ENCODE measurements around the gene COLEC12. TPM values are rescaled to one million over a fixed set of nuclear protein-coding genes. Genes with fewer than 3 reads are reported as not detected.

The COLEC12 gene
- total and polyA plus RNA-seq, 8 donors = 0.35 to 5.5 (median 1.3) TPM

GRCh38 chr18:445055-445454, 55.4 kb downstream of the COLEC12 start:
- ATAC-seq (no peak), DNase-seq (no peak), FAIRE-seq (no peak)
- intact Hi-C loops (cut with DNase I) = no loop called here
- H3K27ac ChIP-seq = no peak overlapping the region
- peaks cover 6 to 16% (median 9%) of the 10 kb centered on the region in 3 donors for H3K4me1 ChIP-seq
- H3K36me3 ChIP-seq = no peaks in the 10 kb centered on the region
- H3K4me3 ChIP-seq = no peak overlapping the region
- no peaks in the 10 kb centered on the region for H3K9me3 ChIP-seq
- H3K27me3 ChIP-seq = no peaks in the 10 kb centered on the region
- 72 to 93% methylated on average over 3 of the region's 3 CpGs for WGBS, 2 donors
- TF ChIP-seq CTCF (IDR thresholded peaks at IDR 0.05) = no peak

- no peaks in the 10 kb centered on the region for H3K4me1 ChIP-seq
- no peak for FAIRE-seq
- WGBS, 2 donors = 68 to 69% methylated on average over 2 of the region's 2 CpGs
- H3K27me3 ChIP-seq = no peaks in the 10 kb centered on the region
- no peaks in the 10 kb centered on the region for H3K9me3 ChIP-seq
- H3K27ac ChIP-seq = no peak overlapping the region
- TF ChIP-seq CTCF (IDR thresholded peaks at IDR 0.05) = no peak
- no peak overlapping the region for H3K4me3 ChIP-seq
- intact Hi-C loops (cut with DNase I) = no loop called here
- no peak for ATAC-seq
- DNase-seq = no peak
- no peaks in the 10 kb centered on the region for H3K36me3 ChIP-seq
These were observed 61.9 kb downstream of the COLEC12 start for GRCh38 chr18:438571-438970.

- H3K27me3 ChIP-seq = no peaks in the 10 kb centered on the region
- H3K4me3 ChIP-seq = no peak overlapping the region
- no peak for TF ChIP-seq CTCF (IDR thresholded peaks at IDR 0.05)
- intact Hi-C loops (cut with DNase I) = no loop called here
- H3K36me3 ChIP-seq = no peaks in the 10 kb centered on the region
- H3K4me1 ChIP-seq = no peaks in the 10 kb centered on the region
- no peak overlapping the region for H3K27ac ChIP-seq
- H3K9me3 ChIP-seq = no peaks in the 10 kb centered on the region
- WGBS, 2 donors = 85 to 90% methylated on average over 4 of the region's 4 CpGs
- FAIRE-seq (no peak), DNase-seq (no peak), ATAC-seq (no peak)
These were observed 64.6 kb downstream of the COLEC12 start for GRCh38 chr18:435940-436339.

- no peaks in the 10 kb centered on the region for H3K36me3 ChIP-seq
- TF ChIP-seq CTCF (IDR thresholded peaks at IDR 0.05) = no peak
- no peaks in the 10 kb centered on the region for H3K27me3 ChIP-seq
- intact Hi-C loops (cut with DNase I) = no loop called here
- ATAC-seq (no peak), FAIRE-seq (no peak), DNase-seq (no peak)
- H3K4me3 ChIP-seq = no peak overlapping the region
- H3K4me1 ChIP-seq = no peaks in the 10 kb centered on the region
- H3K9me3 ChIP-seq = no peaks in the 10 kb centered on the region
- 0 to 27% methylated on average over 1 of the region's 1 CpG for WGBS, 2 donors
- H3K27ac ChIP-seq = no peak overlapping the region
These were observed 66.1 kb downstream of the COLEC12 start for GRCh38 chr18:434410-434809.

- Histone ChIP-seq H3K27me3 (no peaks in the 10 kb centered on the region), H3K36me3 (no peaks in the 10 kb centered on the region), H3K4me1 (peaks cover 0 to under 1% (median under 1%) of the 10 kb centered on the region in 3 donors), H3K9me3 (no peaks in the 10 kb centered on the region), H3K27ac (no peak overlapping the region), H3K4me3 (no peak overlapping the region)
- no peak for DNase-seq
- WGBS, 2 donors = 87 to 93% methylated on average over 2 of the region's 2 CpGs
- intact Hi-C loops (cut with DNase I) = no loop called here
- no peak for TF ChIP-seq CTCF (IDR thresholded peaks at IDR 0.05)
- no peak for FAIRE-seq
- no peak for ATAC-seq
These were observed 66.5 kb downstream of the COLEC12 start for GRCh38 chr18:433960-434359.
